Measurements from ENCODE around the gene PSMD14.
"Not testable (repeated sequence)": the region's sequence is repeated elsewhere in the genome, so short reads cannot be mapped to it uniquely, and the experiment has no call there.

Gene PSMD14

GRCh38 chr2:161312996-161313395 lies 4.8 kb downstream of the PSMD14 start:
- Mint-ChIP-seq H3K36me3 (peaks cover 27% of the 10 kb centered on the region), H3K4me3 (no peak overlapping the region)
- CTCF ChIA-PET: no interaction called here

DNA sequence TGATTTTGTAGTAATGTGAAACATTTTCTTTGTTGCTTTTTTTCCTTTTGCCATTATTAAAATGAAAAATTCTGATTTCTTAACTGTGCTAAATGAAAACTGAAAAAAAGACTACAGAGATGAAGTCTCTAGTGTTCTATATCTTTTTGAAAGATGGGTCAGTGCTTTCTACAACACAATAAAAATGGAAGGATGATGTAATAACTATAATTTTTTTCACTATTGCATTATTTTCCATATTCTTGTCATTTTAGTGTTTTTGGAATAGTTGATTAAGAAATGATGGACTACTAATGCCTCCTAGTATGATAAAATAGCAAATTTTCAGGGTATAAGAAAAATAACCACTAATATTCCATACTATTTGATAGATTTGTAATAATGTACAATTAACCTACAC lies 7.2 kb downstream of the PSMD14 start:
- no peak overlapping the region for H3K27ac Mint-ChIP-seq
- peaks cover 20% of the 10 kb centered on the region for H3K4me1 Mint-ChIP-seq
- H3K4me3 Mint-ChIP-seq: no peak overlapping the region
- H3K9me3 Mint-ChIP-seq: no peaks in the 10 kb centered on the region
- CTCF ChIA-PET: no interaction called here
- no peak for DNase-seq
- H3K36me3 Mint-ChIP-seq: peaks cover 26% of the 10 kb centered on the region
- no peaks in the 10 kb centered on the region for H3K27me3 Mint-ChIP-seq

More at GRCh38 chr2:161312996-161313395, 4.8 kb downstream of the PSMD14 start:
- DNase-seq: no peak
- Mint-ChIP-seq H3K27me3 (peaks cover 2% of the 10 kb centered on the region), H3K9me3 (no peaks in the 10 kb centered on the region), H3K4me1 (peaks cover 36% of the 10 kb centered on the region), H3K27ac (no peak overlapping the region)

DNA sequence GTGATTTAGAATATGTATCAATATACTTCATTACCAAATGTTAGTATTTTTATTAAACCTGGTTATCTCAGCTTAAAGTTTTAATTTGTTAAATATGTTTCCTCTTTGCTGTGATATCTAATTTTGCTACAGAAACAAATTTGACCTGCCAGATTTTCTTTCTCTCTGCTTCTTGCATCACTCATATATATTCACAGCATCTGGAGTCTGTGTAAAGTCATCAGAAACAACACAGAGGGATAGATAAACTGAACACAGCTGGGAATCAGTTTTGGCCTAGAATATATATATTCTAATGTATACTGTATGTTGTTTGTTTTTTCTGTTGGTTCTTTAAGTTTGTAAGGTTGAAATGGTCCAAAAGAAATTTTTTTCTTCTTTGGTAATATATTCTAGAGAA lies 8.5 kb downstream of the PSMD14 start:
- Mint-ChIP-seq H3K9me3 (no peaks in the 10 kb centered on the region), H3K27me3 (no peaks in the 10 kb centered on the region), H3K4me3 (no peak overlapping the region), H3K4me1 (peaks cover 14% of the 10 kb centered on the region), H3K27ac (no peak overlapping the region), H3K36me3 (peaks cover 29% of the 10 kb centered on the region)
- CTCF ChIA-PET: no interaction called here
- no peak for DNase-seq

DNA sequence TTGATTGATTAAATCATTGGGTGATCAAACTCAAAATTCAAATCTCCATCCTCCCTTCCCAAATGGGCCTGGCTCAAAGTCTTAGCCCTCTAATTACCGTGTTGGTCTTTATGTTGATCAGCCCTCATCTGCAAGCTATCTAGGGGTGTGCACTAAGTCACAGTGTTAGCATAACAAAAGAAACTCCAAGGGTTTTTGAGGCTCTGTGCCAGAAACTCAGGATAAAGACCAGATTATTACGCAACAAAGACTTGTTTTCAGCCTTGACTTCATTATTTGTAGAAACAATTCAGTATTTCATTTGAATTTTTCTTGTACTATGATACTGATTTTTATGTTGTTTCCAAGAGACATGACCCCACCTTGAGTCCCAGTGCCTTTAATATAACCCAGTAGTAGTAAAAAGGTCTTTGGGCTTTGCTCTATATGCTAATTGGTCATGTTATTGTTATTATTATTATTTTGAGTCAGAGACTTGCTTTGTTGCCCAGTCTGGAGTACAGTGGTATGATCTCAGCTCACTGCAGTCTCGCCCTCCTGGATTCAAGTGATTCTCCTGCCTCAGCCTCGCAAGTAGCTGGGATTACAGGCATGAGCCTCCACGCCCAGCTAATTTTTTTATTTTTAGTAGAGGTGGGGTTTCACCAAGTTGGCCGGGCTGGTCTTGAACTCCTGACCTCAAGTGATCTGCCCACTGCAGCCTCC lies 13.9 kb downstream of the PSMD14 start:
- H3K9me3 Mint-ChIP-seq: no peaks in the 10 kb centered on the region
- DNase-seq: no peak
- peaks cover 7% of the 10 kb centered on the region for H3K4me1 Mint-ChIP-seq
- H3K27me3 Mint-ChIP-seq: no peaks in the 10 kb centered on the region
- CTCF ChIA-PET: no interaction called here
- no peak overlapping the region for H3K4me3 Mint-ChIP-seq
- H3K27ac Mint-ChIP-seq: no peak overlapping the region
- H3K36me3 Mint-ChIP-seq: peaks cover 51% of the 10 kb centered on the region

GRCh38 chr2:161324876-161325275 lies 16.7 kb downstream of the PSMD14 start:
- no peak overlapping the region for H3K4me3 Mint-ChIP-seq
- no peak for DNase-seq
- CTCF ChIA-PET: no interaction called here
- H3K27ac Mint-ChIP-seq: no peak overlapping the region
- H3K36me3 Mint-ChIP-seq: peaks cover 51% of the 10 kb centered on the region
- no peaks in the 10 kb centered on the region for H3K9me3 Mint-ChIP-seq
- H3K27me3 Mint-ChIP-seq: no peaks in the 10 kb centered on the region
- H3K4me1 Mint-ChIP-seq: peaks cover 4% of the 10 kb centered on the region

DNA sequence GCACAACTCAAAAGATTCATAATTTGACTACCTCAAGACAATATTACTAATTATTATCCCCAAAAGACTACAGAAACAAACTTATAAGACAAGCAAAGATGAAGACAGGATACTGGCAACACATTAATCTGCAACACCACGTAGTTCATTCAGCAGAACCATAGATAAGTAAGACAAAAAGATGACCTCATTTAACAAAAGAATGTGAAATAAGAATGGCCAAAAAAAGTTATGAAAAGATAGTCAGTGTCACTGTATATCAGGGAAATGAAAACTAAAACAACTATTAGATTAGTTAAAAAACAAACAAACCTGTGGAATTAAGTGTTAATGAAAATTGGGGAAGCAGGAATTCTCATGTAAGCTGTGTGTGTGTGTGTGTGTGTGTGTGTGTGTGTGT lies 19.4 kb downstream of the PSMD14 start:
- peaks cover 41% of the 10 kb centered on the region for H3K36me3 Mint-ChIP-seq
- no peak for DNase-seq
- H3K9me3 Mint-ChIP-seq: no peaks in the 10 kb centered on the region
- H3K27me3 Mint-ChIP-seq: no peaks in the 10 kb centered on the region
- CTCF ChIA-PET: no interaction called here
- no peak overlapping the region for H3K27ac Mint-ChIP-seq
- no peak overlapping the region for H3K4me3 Mint-ChIP-seq
- peaks cover 4% of the 10 kb centered on the region for H3K4me1 Mint-ChIP-seq

DNA sequence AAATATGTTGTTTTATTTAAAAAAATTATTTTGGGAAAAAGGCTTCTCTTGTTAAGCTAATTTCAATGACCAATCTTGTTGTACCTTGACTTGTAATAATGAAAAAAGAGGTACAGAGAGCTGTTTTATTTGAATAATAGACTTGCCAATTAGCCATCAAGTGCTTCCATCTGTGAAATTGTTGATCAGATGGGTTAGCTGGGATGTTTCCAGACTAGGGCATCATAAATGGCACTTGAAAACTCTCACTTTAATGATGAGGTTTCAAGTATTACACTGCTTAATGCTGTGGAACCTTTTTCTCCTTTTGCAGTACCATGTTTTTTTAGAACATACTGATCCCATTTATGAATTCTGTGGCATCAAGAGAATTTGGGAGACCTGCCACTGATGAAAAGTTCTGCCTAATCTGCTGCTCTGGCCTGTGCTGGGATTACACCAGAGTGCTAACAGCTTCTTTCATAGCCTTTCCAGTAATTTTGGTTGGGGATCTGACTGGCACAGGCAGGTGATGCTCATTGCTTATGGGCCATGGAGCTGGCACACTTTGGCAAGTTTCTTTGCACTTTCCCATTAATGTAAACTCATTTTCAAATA lies 24.2 kb downstream of the PSMD14 start:
- H3K9me3 Mint-ChIP-seq: no peaks in the 10 kb centered on the region
- H3K4me3 Mint-ChIP-seq: no peak overlapping the region
- no peak overlapping the region for H3K27ac Mint-ChIP-seq
- peaks cover 12% of the 10 kb centered on the region for H3K36me3 Mint-ChIP-seq
- no peaks in the 10 kb centered on the region for H3K4me1 Mint-ChIP-seq
- H3K27me3 Mint-ChIP-seq: no peaks in the 10 kb centered on the region
- CTCF ChIA-PET: no interaction called here
- DNase-seq: no peak

DNA sequence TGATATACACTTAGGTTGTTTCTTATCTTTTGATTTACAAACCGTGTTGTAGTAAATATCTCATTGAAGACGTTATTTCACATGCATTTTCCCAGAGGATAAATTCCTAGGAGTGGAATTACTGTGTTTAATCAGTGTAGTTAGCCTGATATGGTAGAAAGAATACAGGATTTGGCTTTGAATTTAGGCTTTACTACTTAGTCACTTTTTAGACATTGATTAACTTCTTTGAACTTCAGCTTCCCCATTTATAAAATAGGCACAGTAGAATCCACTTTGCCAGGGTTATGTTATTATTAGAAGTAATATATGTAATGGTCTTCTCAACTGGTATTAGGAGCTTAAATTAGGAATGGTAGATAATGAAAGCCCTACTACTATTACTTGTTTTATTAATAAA lies 27.4 kb downstream of the PSMD14 start:
- peaks cover 2% of the 10 kb centered on the region for H3K9me3 Mint-ChIP-seq
- peaks cover 2% of the 10 kb centered on the region for H3K4me1 Mint-ChIP-seq
- no peaks in the 10 kb centered on the region for H3K27me3 Mint-ChIP-seq
- CTCF ChIA-PET: interaction anchor here (0.6 to 1.2 kb wide), 2 partner anchors 46 to 1410 kb away, joined by 3 to 4 read pairs; no protein-coding TSS in a partner anchor
- H3K27ac Mint-ChIP-seq: no peak overlapping the region
- DNase-seq: no peak
- H3K36me3 Mint-ChIP-seq: peaks cover 17% of the 10 kb centered on the region
- no peak overlapping the region for H3K4me3 Mint-ChIP-seq

GRCh38 chr2:161337247-161337646 lies 29.0 kb downstream of the PSMD14 start:
- CTCF ChIA-PET: no interaction called here
- peaks cover 22% of the 10 kb centered on the region for H3K36me3 Mint-ChIP-seq
- H3K4me3 Mint-ChIP-seq: no peak overlapping the region
- peaks cover 2% of the 10 kb centered on the region for H3K4me1 Mint-ChIP-seq
- H3K27me3 Mint-ChIP-seq: no peaks in the 10 kb centered on the region
- H3K9me3 Mint-ChIP-seq: peaks cover 2% of the 10 kb centered on the region
- DNase-seq: no peak
- no peak overlapping the region for H3K27ac Mint-ChIP-seq

GRCh38 chr2:161339532-161339931 lies 31.3 kb downstream of the PSMD14 start:
- H3K27me3 Mint-ChIP-seq, CTCF ChIA-PET, H3K4me1 Mint-ChIP-seq, H3K27ac Mint-ChIP-seq, DNase-seq, H3K9me3 Mint-ChIP-seq, H3K4me3 Mint-ChIP-seq: not testable (repeated sequence)
- peaks cover 30% of the 10 kb centered on the region for H3K36me3 Mint-ChIP-seq

DNA sequence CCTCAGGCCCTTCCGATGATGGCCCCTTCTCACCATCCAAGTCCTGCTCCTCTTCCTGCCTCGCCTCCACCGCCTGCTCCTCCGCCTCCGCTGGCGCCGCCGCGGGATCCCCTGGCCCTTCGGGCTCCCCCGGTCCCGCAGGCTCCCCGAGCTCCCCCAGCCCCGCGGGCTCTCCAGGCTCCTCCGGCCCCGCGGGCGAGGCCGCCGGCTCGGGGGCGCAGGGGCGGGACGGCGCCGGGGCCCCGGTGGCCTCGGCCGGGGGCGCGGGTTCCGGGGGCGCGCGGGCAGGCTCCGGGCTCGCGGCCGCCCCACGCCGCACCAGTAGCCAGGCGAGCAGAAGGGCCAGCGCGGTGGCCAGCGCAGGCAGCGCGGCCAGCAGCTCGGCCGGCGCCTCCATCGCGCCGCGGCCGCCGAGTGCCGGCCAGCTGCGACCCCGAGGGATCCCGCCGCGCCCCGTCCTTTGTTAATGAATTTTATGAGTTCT lies 32.7 kb downstream of the PSMD14 start:
- H3K36me3 Mint-ChIP-seq: peaks cover 34% of the 10 kb centered on the region
- H3K9me3 Mint-ChIP-seq, DNase-seq, H3K4me3 Mint-ChIP-seq, H3K4me1 Mint-ChIP-seq, CTCF ChIA-PET, H3K27me3 Mint-ChIP-seq, H3K27ac Mint-ChIP-seq: not testable (repeated sequence)

DNA sequence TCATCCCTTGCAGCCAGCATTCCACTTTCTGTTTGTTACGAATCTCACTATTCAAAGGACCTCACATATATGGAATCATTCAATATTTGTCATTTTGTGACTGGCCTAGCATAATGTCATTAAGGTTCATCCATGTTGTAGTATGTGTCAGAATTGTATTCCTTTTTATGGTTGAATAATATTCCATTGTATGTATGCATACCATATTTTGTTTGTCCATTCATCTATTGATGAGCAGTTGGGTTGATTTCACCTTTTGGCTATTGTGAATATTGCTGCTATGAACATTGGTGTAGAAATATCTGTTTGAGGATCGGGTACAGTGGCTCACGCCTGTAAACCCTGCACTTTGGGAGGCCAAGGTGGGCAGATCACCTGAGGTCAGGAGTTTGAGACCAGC lies 35.0 kb downstream of the PSMD14 start:
- peaks cover 2% of the 10 kb centered on the region for H3K9me3 Mint-ChIP-seq
- CTCF ChIA-PET: interaction anchor here (0.5 kb wide), 1 partner anchor 116 kb away, joined by 4 read pairs; no protein-coding TSS in a partner anchor

GRCh38 chr2:161344692-161345091 lies 36.5 kb downstream of the PSMD14 start:
- no peaks in the 10 kb centered on the region for H3K4me1 Mint-ChIP-seq
- H3K27ac Mint-ChIP-seq: peak overlapping the region; percentile 13
- peaks cover 41% of the 10 kb centered on the region for H3K36me3 Mint-ChIP-seq
- no peaks in the 10 kb centered on the region for H3K27me3 Mint-ChIP-seq
- H3K9me3 Mint-ChIP-seq: peaks cover 2% of the 10 kb centered on the region
- no peak for DNase-seq
- H3K4me3 Mint-ChIP-seq: no peak overlapping the region
- CTCF ChIA-PET: no interaction called here

More for the DNA sequence above, 35.0 kb downstream of the PSMD14 start:
- H3K27me3 Mint-ChIP-seq: no peaks in the 10 kb centered on the region
- no peak overlapping the region for H3K27ac Mint-ChIP-seq
- H3K4me3 Mint-ChIP-seq: no peak overlapping the region
- H3K4me1 Mint-ChIP-seq: peaks cover 2% of the 10 kb centered on the region
- DNase-seq: no peak
- H3K36me3 Mint-ChIP-seq: peaks cover 40% of the 10 kb centered on the region

DNA sequence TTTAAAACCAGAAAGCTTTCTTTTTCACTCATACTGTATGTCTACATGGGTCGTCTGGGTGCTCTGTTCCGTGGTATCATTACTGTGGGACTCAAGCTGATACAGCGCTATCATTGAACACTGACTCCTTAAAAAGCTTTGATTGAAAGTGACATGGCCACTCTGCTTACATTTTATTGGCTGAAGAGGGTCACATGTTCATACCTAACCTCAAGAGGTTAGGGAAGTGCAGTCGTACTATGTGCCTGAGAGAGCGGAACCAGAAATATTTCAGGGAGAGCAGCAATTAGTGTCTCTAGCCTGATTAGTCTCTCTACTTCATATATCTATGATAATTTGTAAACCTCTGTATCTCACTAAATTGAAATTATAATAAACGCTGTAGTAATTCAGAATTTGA lies 43.5 kb downstream of the PSMD14 start:
- CTCF ChIA-PET: no interaction called here
- Mint-ChIP-seq H3K27ac (no peak overlapping the region), H3K36me3 (peaks cover 22% of the 10 kb centered on the region)

GRCh38 chr2:161352719-161353118 lies 44.5 kb downstream of the PSMD14 start:
- Mint-ChIP-seq H3K27ac (no peak overlapping the region), H3K4me3 (no peak overlapping the region), H3K27me3 (no peaks in the 10 kb centered on the region), H3K36me3 (peaks cover 16% of the 10 kb centered on the region), H3K9me3 (no peaks in the 10 kb centered on the region), H3K4me1 (no peaks in the 10 kb centered on the region)
- CTCF ChIA-PET: interaction anchor here (0.6 kb wide), 1 partner anchor 15 kb away, joined by 3 read pairs; no protein-coding TSS in a partner anchor
- no peak for DNase-seq

More for the DNA sequence above, 43.5 kb downstream of the PSMD14 start:
- no peak overlapping the region for H3K4me3 Mint-ChIP-seq
- H3K27me3 Mint-ChIP-seq: no peaks in the 10 kb centered on the region
- H3K4me1 Mint-ChIP-seq: no peaks in the 10 kb centered on the region
- DNase-seq: no peak
- H3K9me3 Mint-ChIP-seq: no peaks in the 10 kb centered on the region

Data from activated naive CD4-positive, alpha-beta T cell treated with anti-CD3 and anti-CD28 coated beads, Interleukin-2, amount 10 ng/mL, durations not matched to agents 7 days and 5 days (primary cell).